SU-DHL-6 (cell line): ENCODE data around the gene SNUPN.

ENCODE experiments used
- H2AFZ ChIP-seq: fragments of 200-600 bp; sonication (generic); 2 replicates; pipeline ENCODE4 v1.6.1; 2014; ENCODE audit warnings: low read depth, mild to moderate bottlenecking, moderate library complexity, mixed read lengths, antibody characterized with exemption, low read length; ENCODE audit not compliant: severe bottlenecking
- H3F3A ChIP-seq: fragments of 200-600 bp; shearing (Covaris generic); 2 replicates; pipeline ENCODE4 v1.6.0; 2016; ENCODE audit warnings: antibody characterized with exemption, mild to moderate bottlenecking; ENCODE audit not compliant: insufficient read depth
- H3K27ac ChIP-seq: fragments of 200-600 bp; sonication (generic); 2 replicates; pipeline ENCODE4 v1.5.1; 2016; ENCODE audit warnings: low read depth, mild to moderate bottlenecking, low read length, moderate library complexity, mixed read lengths
- H3K27me3 ChIP-seq: fragments of 200-600 bp; sonication (generic), shearing (Covaris generic); 2 replicates; pipeline ENCODE4 v1.6.0; 2014; ENCODE audit warnings: mild to moderate bottlenecking, low read length
- H3K36me3 ChIP-seq: fragments of 200-600 bp; sonication (generic); 2 replicates; pipeline ENCODE4 v1.6.1; 2014; ENCODE audit warnings: mild to moderate bottlenecking, low read length, mixed read lengths
- H3K4me2 ChIP-seq: fragments of 300-600, 200-600 bp; shearing (Covaris generic), sonication (generic); 2 replicates; pipeline ENCODE4 v1.6.0; 2014; ENCODE audit warnings: low read length, low read depth, mild to moderate bottlenecking; ENCODE audit not compliant: poor library complexity, severe bottlenecking
- H3K4me3 ChIP-seq: fragments of 200-600 bp; sonication (generic); 2 replicates; pipeline ENCODE4 v1.5.1; 2014; ENCODE audit warnings: antibody characterized with exemption, low read length, mild to moderate bottlenecking, mixed read lengths; ENCODE audit not compliant: insufficient read depth, poor library complexity, severe bottlenecking
- H3K79me2 ChIP-seq: fragments of 200-600 bp; sonication (generic); 2 replicates; pipeline ENCODE4 v1.6.1; 2014; ENCODE audit warnings: mild to moderate bottlenecking, low read length, moderate library complexity; ENCODE audit not compliant: insufficient read depth
- H3K9ac ChIP-seq: fragments of 200-600 bp; sonication (generic); 2 replicates; pipeline ENCODE4 v1.7.0; 2014; ENCODE audit warnings: mild to moderate bottlenecking, low read length
- H3K9me2 ChIP-seq: fragments of 200-600 bp; sonication (generic); replicated peaks from 2 replicates; pipeline ENCODE4 v1.6.1; 2014; ENCODE audit warnings: low read length; ENCODE audit not compliant: insufficient read depth
- H3K9me3 ChIP-seq: fragments of 200-600 bp; sonication (generic); 2 replicates; pipeline ENCODE4 v1.6.1; 2014; ENCODE audit warnings: low read length, mixed read lengths; ENCODE audit not compliant: insufficient read depth
- H4K20me1 ChIP-seq: fragments of 200-600 bp; sonication (generic); 2 replicates; pipeline ENCODE4 v1.6.1; 2014; ENCODE audit warnings: low read depth, mild to moderate bottlenecking, antibody characterized with exemption, low read length, moderate library complexity, mixed read lengths
- CTCF ChIP-seq: fragments of 200-600 bp; sonication (generic); IDR thresholded peaks from one replicate; pipeline ENCODE4 v1.5.1; 2017; ENCODE audit warnings: antibody characterized with exemption, mild to moderate bottlenecking, low read length, moderate library complexity; ENCODE audit not compliant: insufficient read depth, poor library complexity, severe bottlenecking
- EZH2phosphoT487 ChIP-seq: fragments of 200-600 bp; sonication (generic), shearing (Covaris generic); conservative IDR thresholded peaks from 2 replicates; pipeline ENCODE4 v1.6.1; 2018; ENCODE audit warnings: mild to moderate bottlenecking, antibody characterized with exemption, low read length, moderate library complexity, mixed read lengths

The SNUPN gene

GRCh38 chr15:75662823-75663519 is 37.4 kb upstream of the SNUPN start:
- H3K9me3 ChIP-seq: no peaks in the 10 kb centered on the region
- TF ChIP-seq CTCF: no peak
- no peak for TF ChIP-seq EZH2phosphoT487
- H3K36me3 ChIP-seq: no peaks in the 10 kb centered on the region
- H3K27ac ChIP-seq: no peak overlapping the region
- no peaks in the 10 kb centered on the region for H3K27me3 ChIP-seq
- no peak overlapping the region for H3K9ac ChIP-seq
- H3K4me3 ChIP-seq: no peak overlapping the region
- H4K20me1 ChIP-seq: no peaks in the 10 kb centered on the region
- H3K79me2 ChIP-seq: no peaks in the 10 kb centered on the region
- H3K4me2 ChIP-seq: no peak overlapping the region
- no peaks in the 10 kb centered on the region for H3F3A ChIP-seq
- H3K9me2 ChIP-seq: no peaks in the 10 kb centered on the region
- no peak overlapping the region for H2AFZ ChIP-seq

GRCh38 chr15:75661756-75662140 is 36.2 kb upstream of the SNUPN start:
- Histone ChIP-seq H2AFZ (no peak overlapping the region), H3K9me3 (no peaks in the 10 kb centered on the region), H3K9me2 (no peaks in the 10 kb centered on the region), H3K27ac (no peak overlapping the region), H3F3A (no peaks in the 10 kb centered on the region), H4K20me1 (no peaks in the 10 kb centered on the region), H3K4me3 (no peak overlapping the region), H3K9ac (no peak overlapping the region), H3K27me3 (no peaks in the 10 kb centered on the region), H3K4me2 (no peak overlapping the region), H3K36me3 (no peaks in the 10 kb centered on the region), H3K79me2 (no peaks in the 10 kb centered on the region)
- TF ChIP-seq EZH2phosphoT487 (no peak), CTCF (no peak)

GRCh38 chr15:75661100-75661755 is 35.7 kb upstream of the SNUPN start:
- no peak for TF ChIP-seq CTCF
- no peak for TF ChIP-seq EZH2phosphoT487
- no peaks in the 10 kb centered on the region for H3K36me3 ChIP-seq
- no peaks in the 10 kb centered on the region for H3K9me3 ChIP-seq
- no peaks in the 10 kb centered on the region for H4K20me1 ChIP-seq
- no peak overlapping the region for H3K9ac ChIP-seq
- H3K9me2 ChIP-seq: no peaks in the 10 kb centered on the region
- H3K27me3 ChIP-seq: no peaks in the 10 kb centered on the region
- no peaks in the 10 kb centered on the region for H3K79me2 ChIP-seq
- H3F3A ChIP-seq: no peaks in the 10 kb centered on the region
- H3K27ac ChIP-seq: no peak overlapping the region
- H3K4me3 ChIP-seq: no peak overlapping the region
- no peak overlapping the region for H3K4me2 ChIP-seq
- no peak overlapping the region for H2AFZ ChIP-seq
